Mesenchymal stem cell (in vitro differentiated cells and primary cell): ENCODE results near the gene NUP93.

ENCODE experiments used
- DNase-seq: peaks from one replicate; pipeline ENCODE4 v3.0.0-alpha.2; 2013
- H2AFZ ChIP-seq: one replicate; pipeline ENCODE4 v1.6.1; 2013; ENCODE audit warnings: low read depth, mild to moderate bottlenecking, control low read depth, inconsistent platforms, low read length, moderate library complexity
- H2AK5ac ChIP-seq: 2 replicates; pipeline ENCODE4 v1.6.1; 2013; ENCODE audit warnings: low read length, moderate library complexity, mild to moderate bottlenecking, inconsistent platforms; ENCODE audit not compliant: severe bottlenecking
- H2BK120ac ChIP-seq: one replicate; pipeline ENCODE4 v1.6.1; 2013; ENCODE audit warnings: low read depth, mild to moderate bottlenecking, inconsistent platforms, low read length, moderate library complexity
- H2BK12ac ChIP-seq, 2 experiments: one replicate each; pipeline ENCODE4 v1.6.1; 2013; ENCODE audit warnings: inconsistent platforms in 2 of 2, low read length in 2 of 2, mild to moderate bottlenecking in 2 of 2, moderate library complexity in 2 of 2, control low read depth in 1 of 2
- H2BK15ac ChIP-seq: one replicate; pipeline ENCODE4 v1.6.1; 2013; ENCODE audit warnings: mild to moderate bottlenecking, low read depth, inconsistent platforms; ENCODE audit not compliant: poor library complexity, severe bottlenecking
- H2BK5ac ChIP-seq: 2 replicates; pipeline ENCODE4 v1.6.1; 2013; ENCODE audit warnings: low read depth, mild to moderate bottlenecking, low read length, control low read depth, inconsistent platforms; ENCODE audit not compliant: poor library complexity, severe bottlenecking
- H3K14ac ChIP-seq, 2 experiments: one replicate each; pipeline ENCODE4 v1.6.1; 2013; ENCODE audit warnings: inconsistent platforms in 2 of 2, low read length in 2 of 2, control low read depth in 1 of 2, mild to moderate bottlenecking in 1 of 2, moderate library complexity in 1 of 2
- H3K18ac ChIP-seq, 2 experiments: one replicate each; pipeline ENCODE4 v1.6.1; 2013; ENCODE audit warnings: inconsistent platforms in 2 of 2, low read length in 2 of 2, control low read depth in 1 of 2, low read depth in 1 of 2, mild to moderate bottlenecking in 1 of 2
- H3K23ac ChIP-seq, 2 experiments: one replicate each; pipeline ENCODE4 v1.6.1; 2013; ENCODE audit warnings: inconsistent platforms in 2 of 2, low read length in 2 of 2, mild to moderate bottlenecking in 2 of 2, moderate library complexity in 2 of 2, control low read depth in 1 of 2
- H3K27ac ChIP-seq: 2 replicates; pipeline ENCODE4 v1.5.1; 2013; ENCODE audit warnings: mild to moderate bottlenecking, moderate library complexity, low read length, control low read depth, inconsistent platforms; ENCODE audit not compliant: poor library complexity, severe bottlenecking
- H3K27me3 ChIP-seq, 2 experiments: 2 replicates each; pipeline versions ENCODE4 v1.6.1 to v1.7.0; 2013; ENCODE audit warnings: low read length in 2 of 2, mild to moderate bottlenecking in 2 of 2, moderate library complexity in 2 of 2, control low read depth in 1 of 2, inconsistent platforms in 1 of 2; ENCODE audit not compliant: control insufficient read depth in 1 of 2, insufficient read depth in 1 of 2
- H3K36me3 ChIP-seq, 2 experiments: 2 replicates each; pipeline versions ENCODE4 v1.6.1 to v1.7.0; 2013; ENCODE audit warnings: low read length in 2 of 2, control low read depth in 1 of 2, inconsistent platforms in 1 of 2, low read depth in 1 of 2, mild to moderate bottlenecking in 1 of 2; ENCODE audit not compliant: insufficient read depth in 2 of 2, control insufficient read depth in 1 of 2
- H3K4ac ChIP-seq, 2 experiments: one replicate each; pipeline ENCODE4 v1.6.1; 2013; ENCODE audit warnings: inconsistent platforms in 2 of 2, low read length in 2 of 2, mild to moderate bottlenecking in 2 of 2, moderate library complexity in 2 of 2, control low read depth in 1 of 2, low read depth in 1 of 2
- H3K4me1 ChIP-seq: 2 replicates; pipeline ENCODE4 v1.6.1; 2013; ENCODE audit warnings: low read depth, low read length, control low read depth; ENCODE audit not compliant: control insufficient read depth, insufficient read depth
- H3K4me2 ChIP-seq: 2 replicates; pipeline ENCODE4 v1.6.1; 2013; ENCODE audit warnings: low read length, mild to moderate bottlenecking, inconsistent platforms; ENCODE audit not compliant: poor library complexity, severe bottlenecking
- H3K4me3 ChIP-seq, 2 experiments: 2 replicates each; pipeline versions ENCODE4 v1.5.1 to v1.7.0; 2013; ENCODE audit warnings: low read length in 2 of 2, mild to moderate bottlenecking in 2 of 2, control low read depth in 1 of 2, low read depth in 1 of 2; ENCODE audit not compliant: insufficient read depth in 1 of 2
- H3K79me1 ChIP-seq: replicated peaks from 2 replicates; pipeline ENCODE4 v1.6.1; 2013; ENCODE audit warnings: mild to moderate bottlenecking, control low read depth, low read length, inconsistent platforms; ENCODE audit not compliant: poor library complexity, severe bottlenecking
- H3K9ac ChIP-seq: 2 replicates; pipeline ENCODE4 v1.7.0; 2013; ENCODE audit warnings: mild to moderate bottlenecking, low read length, moderate library complexity
- H3K9me3 ChIP-seq: 2 replicates; pipeline ENCODE4 v1.7.0; 2013; ENCODE audit warnings: mild to moderate bottlenecking, low read length; ENCODE audit not compliant: control insufficient read depth
- H4K8ac ChIP-seq: one replicate; pipeline ENCODE4 v1.6.1; 2013; ENCODE audit warnings: inconsistent platforms, mild to moderate bottlenecking, low read length, moderate library complexity
- H4K91ac ChIP-seq: one replicate; pipeline ENCODE4 v1.6.1; 2013; ENCODE audit warnings: mild to moderate bottlenecking, low read length, inconsistent platforms
- WGBS: methylation state at CpG from one replicate; pipeline ENCODE4 v1.1.7; 2013; ENCODE audit warnings: mixed read lengths; 5-methylcytosine and 5-hydroxymethylcytosine counted together

The NUP93 gene

GRCh38 chr16:56851671-56852400 lies 121.9 kb downstream of the NUP93 start:
- H3K18ac ChIP-seq: peak overlapping the region in 1 of 2 experiments; percentile 75
- peak overlapping the region; percentile 100 for H3K27ac ChIP-seq
- peaks cover 29% of the 10 kb centered on the region for H3K4me1 ChIP-seq
- peak overlapping the region; percentile 17 for H3K9ac ChIP-seq
- 74% methylated on average over 8 of the region's 8 CpGs for WGBS
- H3K79me1 ChIP-seq: peaks cover 1% of the 10 kb centered on the region
- peak overlapping the region; percentile 27 for H4K8ac ChIP-seq
- DNase-seq: no peak
- no peak overlapping the region for H2AFZ ChIP-seq
- no peak overlapping the region for H3K23ac ChIP-seq
- H3K4ac ChIP-seq: peak overlapping the region in 1 of 2 experiments; percentile 64
- H3K4me2 ChIP-seq: no peak overlapping the region
- H3K9me3 ChIP-seq: no peaks in the 10 kb centered on the region
- H2AK5ac ChIP-seq: peak overlapping the region; percentile 100
- H2BK120ac ChIP-seq: no peak overlapping the region
- no peak overlapping the region for H4K91ac ChIP-seq
- peak overlapping the region in 1 of 2 experiments; percentile 60 for H2BK12ac ChIP-seq
- no peak overlapping the region for H3K4me3 ChIP-seq
- no peak overlapping the region for H3K14ac ChIP-seq
- no peaks in the 10 kb centered on the region for H3K36me3 ChIP-seq
- no peaks in the 10 kb centered on the region for H3K27me3 ChIP-seq
- H2BK5ac ChIP-seq: peak overlapping the region; percentile 61
- H2BK15ac ChIP-seq: no peak overlapping the region

GRCh38 chr16:56852401-56852730 lies 122.4 kb downstream of the NUP93 start:
- no peak overlapping the region for H4K91ac ChIP-seq
- no peaks in the 10 kb centered on the region for H3K36me3 ChIP-seq
- H3K79me1 ChIP-seq: peaks cover 1% of the 10 kb centered on the region
- H3K18ac ChIP-seq: peak overlapping the region in 1 of 2 experiments; percentile 37
- H3K27ac ChIP-seq: peak overlapping the region; percentile 4
- H3K9ac ChIP-seq: no peak overlapping the region
- no peak overlapping the region for H2AFZ ChIP-seq
- H3K4ac ChIP-seq: no peak overlapping the region
- H2BK12ac ChIP-seq: peak overlapping the region in 1 of 2 experiments; percentile 21
- no peak overlapping the region for H3K4me3 ChIP-seq
- no peaks in the 10 kb centered on the region for H3K27me3 ChIP-seq
- no peak overlapping the region for H3K4me2 ChIP-seq
- H3K14ac ChIP-seq: no peak overlapping the region
- H2BK15ac ChIP-seq: no peak overlapping the region
- H2BK5ac ChIP-seq: no peak overlapping the region
- DNase-seq: no peak
- H2AK5ac ChIP-seq: peak overlapping the region; percentile 42
- peaks cover 29% of the 10 kb centered on the region for H3K4me1 ChIP-seq
- H2BK120ac ChIP-seq: no peak overlapping the region
- H3K9me3 ChIP-seq: no peaks in the 10 kb centered on the region
- no peak overlapping the region for H4K8ac ChIP-seq
- no peak overlapping the region for H3K23ac ChIP-seq
- 78% methylated on average over 3 of the region's 3 CpGs for WGBS

- no peak overlapping the region for H3K4ac ChIP-seq
- no peak overlapping the region for H2BK15ac ChIP-seq
- no peak overlapping the region for H4K8ac ChIP-seq
- no peak overlapping the region for H3K18ac ChIP-seq
- H3K9me3 ChIP-seq: no peaks in the 10 kb centered on the region
- H3K4me3 ChIP-seq: no peak overlapping the region
- no peak overlapping the region for H3K4me2 ChIP-seq
- no peaks in the 10 kb centered on the region for H3K27me3 ChIP-seq
- peaks cover 27% of the 10 kb centered on the region for H3K4me1 ChIP-seq
- H4K91ac ChIP-seq: no peak overlapping the region
- H3K23ac ChIP-seq: no peak overlapping the region
- peak overlapping the region; percentile 40 for H2AK5ac ChIP-seq
- no peak overlapping the region for H2AFZ ChIP-seq
- DNase-seq: no peak
- no peak overlapping the region for H3K14ac ChIP-seq
- WGBS: 97% methylated on average over 10 of the region's 11 CpGs
- H3K9ac ChIP-seq: no peak overlapping the region
- H2BK120ac ChIP-seq: no peak overlapping the region
- no peaks in the 10 kb centered on the region for H3K36me3 ChIP-seq
- no peak overlapping the region for H2BK12ac ChIP-seq
- H2BK5ac ChIP-seq: no peak overlapping the region
- H3K79me1 ChIP-seq: peaks cover 1% of the 10 kb centered on the region
- H3K27ac ChIP-seq: no peak overlapping the region
Measured at GRCh38 chr16:56852968-56853367, 123.0 kb downstream of the NUP93 start.

- no peak overlapping the region for H3K4me2 ChIP-seq
- no peak overlapping the region for H3K4ac ChIP-seq
- H3K79me1 ChIP-seq: peaks cover 1% of the 10 kb centered on the region
- no peak overlapping the region for H2BK120ac ChIP-seq
- no peak overlapping the region for H2BK15ac ChIP-seq
- H2BK12ac ChIP-seq: no peak overlapping the region
- no peak overlapping the region for H3K18ac ChIP-seq
- H3K27ac ChIP-seq: no peak overlapping the region
- no peaks in the 10 kb centered on the region for H3K36me3 ChIP-seq
- DNase-seq: no peak
- 93% methylated on average over 6 of the region's 6 CpGs for WGBS
- H3K9ac ChIP-seq: no peak overlapping the region
- no peaks in the 10 kb centered on the region for H3K9me3 ChIP-seq
- H3K14ac ChIP-seq: no peak overlapping the region
- H3K27me3 ChIP-seq: peaks cover 0 to 1% of the 10 kb centered on the region in 2 experiments
- H3K4me1 ChIP-seq: peaks cover 18% of the 10 kb centered on the region
- H3K4me3 ChIP-seq: no peak overlapping the region
- peak overlapping the region in 1 of 2 experiments; percentile 11 for H3K23ac ChIP-seq
- peak overlapping the region; percentile 30 for H2AK5ac ChIP-seq
- H4K8ac ChIP-seq: no peak overlapping the region
- no peak overlapping the region for H2AFZ ChIP-seq
- no peak overlapping the region for H2BK5ac ChIP-seq
- H4K91ac ChIP-seq: no peak overlapping the region
Measured at GRCh38 chr16:56855201-56855600, 125.3 kb downstream of the NUP93 start.
